Heart left ventricle (tissue), 13 donors: Measurements from ENCODE around the gene GRIA1.

Source experiments
- CTCF ChIP-seq, 12 donors: fragments of 200-600 bp; sonication (generic) in 4 of 12; IDR thresholded peaks; one replicate each; pipeline versions ENCODE4 v1.5.0 to v1.8.0; 2018 to 2022; ENCODE audit warnings: antibody characterized with exemption in 12 of 12, mild to moderate bottlenecking in 5 of 12
- POLR2A ChIP-seq, 2 donors: fragments of 450-650 bp; IDR thresholded peaks; one replicate each; pipeline ENCODE4 v1.6.1; 2017; ENCODE audit warnings: antibody characterized with exemption in 2 of 2, mild to moderate bottlenecking in 2 of 2, moderate library complexity in 2 of 2
- donor health status: ischemic (EF 13 %, LVEDD 7.1; RV severe dilation, severe dysfunction).
- donor health status: DM: no; HTN: yes; CAD: no.
- donor health status: DM: no; HTN: no; CAD: no.
- donor health status: ischemic (EF 25% LVEDD 6.9; RV normal size, moderate dysfunction).
- donor health status: ischemic (EF 25% LVEDD 5.7; RV mildly dilated, moderate dysfunction).
- donor health status: ischemic (EF 35%, LVEDD 5.7; RV mildly dilated, moderate dysfunction).
- donor health status: nonischemic (EF 11% LVEDD 7.7; RV severe dilation, severe dysfunction).
- donor health status: DM: yes; HTN: yes; CAD: no.
- donor health status: PGD.
- donor health status: ischemic (EF 29% LVEDD 5.4; RV normal size, mild dysfunction).
- donor health status: nonischemic (EF 23%, LVEDD 6.1; RV moderate dilation, normal function).

GRCh38 chr5:153496835-153497234, 6.4 kb downstream of the GRIA1 start:
- TF ChIP-seq POLR2A (IDR thresholded peaks at IDR 0.05) (no peak), CTCF (IDR thresholded peaks at IDR 0.05) (peak; percentile 54 to 85 (median 72))
